NCI-H446 treated with DMSO at 0.1 percent for 48 hours (cell line): Measurements from ENCODE around the gene HRH2.

Source experiments
- DNase-seq: peaks from one replicate; lab custom pipeline; 2025; lab: John Stamatoyannopoulos, UW

The HRH2 gene

GRCh38 chr5:175677571-175677970 is 19.7 kb downstream of the HRH2 start:
- no peak for DNase-seq

- DNase-seq: no peak
These were observed 20.2 kb downstream of the HRH2 start for GRCh38 chr5:175678074-175678473.

GRCh38 chr5:175679411-175679810 is 21.5 kb downstream of the HRH2 start:
- no peak for DNase-seq

DNA sequence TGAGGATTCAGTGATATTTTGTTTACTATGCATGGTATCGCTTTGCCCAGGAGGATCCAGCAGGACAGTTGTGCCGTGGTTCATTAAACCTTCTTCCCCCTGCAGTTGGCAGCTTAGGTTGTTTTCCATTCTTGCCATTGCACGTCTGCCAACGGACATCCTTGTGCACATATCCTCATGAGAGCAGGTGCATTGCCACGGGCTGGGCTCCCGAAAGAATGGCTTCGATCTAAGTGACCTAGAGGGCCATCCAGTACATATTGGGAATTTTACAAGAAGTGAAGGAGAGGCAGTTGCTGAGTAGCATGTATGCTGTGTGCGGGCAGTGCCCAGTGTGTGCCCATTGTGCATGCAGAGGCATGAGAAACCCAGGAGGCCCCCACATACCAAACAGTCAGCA is 22.1 kb downstream of the HRH2 start:
- no peak for DNase-seq

DNA sequence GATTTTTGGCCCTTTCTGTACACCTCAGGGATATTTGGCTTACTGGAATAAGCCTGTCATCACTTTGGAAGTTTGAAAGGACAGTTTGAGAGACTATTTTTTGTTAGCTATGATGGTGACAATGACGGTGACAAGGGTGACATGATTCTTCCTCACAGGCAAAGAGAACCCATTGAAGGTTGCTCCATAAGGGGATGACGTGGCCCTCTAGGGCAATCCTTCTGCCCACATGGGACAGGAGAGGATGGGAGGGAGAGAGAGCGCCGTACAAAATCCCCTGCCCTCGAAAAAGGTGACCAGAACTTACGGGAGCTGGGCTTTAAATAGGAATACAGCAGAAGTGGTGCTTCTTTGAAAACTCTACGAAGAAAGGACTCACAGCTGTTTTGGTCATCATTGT is 22.6 kb downstream of the HRH2 start:
- no peak for DNase-seq

DNA sequence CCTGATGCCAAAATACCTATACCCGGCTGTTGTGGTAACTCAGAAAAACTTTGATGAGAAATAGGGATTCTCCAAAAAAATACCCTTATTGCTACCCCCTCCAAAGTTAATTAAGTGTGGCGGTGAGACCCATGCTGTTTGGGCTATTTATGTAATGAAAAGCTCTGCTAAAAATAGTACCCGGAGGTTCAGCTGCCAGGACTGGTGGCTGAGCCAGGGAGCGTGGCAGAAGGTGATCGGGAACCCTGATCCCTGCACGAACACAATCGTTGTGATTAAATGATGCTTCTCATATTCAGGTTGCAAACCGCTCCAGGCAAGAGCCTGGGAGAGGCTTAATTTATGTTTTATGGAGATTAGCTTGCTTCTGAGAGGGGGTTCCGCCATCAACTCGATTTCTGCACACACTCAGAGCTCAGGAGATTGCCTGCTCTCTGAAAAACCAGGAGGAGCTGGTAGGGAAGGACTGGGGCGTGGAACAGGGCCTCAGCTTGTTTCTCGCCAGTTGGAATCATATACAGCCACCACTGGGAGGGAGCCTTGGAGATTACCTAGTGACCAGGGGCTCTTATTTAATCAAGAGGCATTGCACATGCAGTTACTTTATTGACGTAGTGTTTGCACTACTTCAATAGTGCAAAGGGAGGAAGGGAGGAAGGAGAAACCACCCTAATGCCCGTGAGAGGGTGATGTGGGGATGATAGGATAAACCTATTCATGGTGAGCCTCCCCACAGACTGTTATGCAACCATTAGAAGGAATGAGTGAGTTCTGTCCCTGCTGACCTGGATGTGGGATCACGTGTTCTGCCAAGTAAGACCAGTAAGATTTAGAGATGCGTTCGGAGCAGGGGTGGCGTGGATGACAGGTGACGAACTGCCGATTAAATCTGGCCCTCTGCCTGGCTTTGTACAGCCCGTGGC is 23.4 kb downstream of the HRH2 start:
- no peak for DNase-seq

DNA sequence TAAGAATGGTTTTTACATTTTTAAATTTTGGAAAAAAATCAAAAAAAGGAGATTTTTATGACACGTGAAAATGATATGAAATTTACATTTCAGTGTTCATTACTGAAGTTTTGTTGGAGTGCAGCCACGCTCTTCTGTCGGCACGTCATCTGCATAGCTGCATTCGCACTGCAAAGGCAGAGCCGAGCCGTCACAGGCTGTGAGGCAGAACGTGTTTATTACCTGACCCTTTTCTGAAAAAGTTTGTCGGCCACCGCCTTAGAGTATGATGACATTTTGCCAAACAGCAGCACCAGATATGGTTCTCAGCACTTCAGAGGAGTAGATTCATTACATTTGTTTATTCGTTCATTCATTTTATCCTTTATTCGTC is 24.1 kb downstream of the HRH2 start:
- DNase-seq: no peak

DNA sequence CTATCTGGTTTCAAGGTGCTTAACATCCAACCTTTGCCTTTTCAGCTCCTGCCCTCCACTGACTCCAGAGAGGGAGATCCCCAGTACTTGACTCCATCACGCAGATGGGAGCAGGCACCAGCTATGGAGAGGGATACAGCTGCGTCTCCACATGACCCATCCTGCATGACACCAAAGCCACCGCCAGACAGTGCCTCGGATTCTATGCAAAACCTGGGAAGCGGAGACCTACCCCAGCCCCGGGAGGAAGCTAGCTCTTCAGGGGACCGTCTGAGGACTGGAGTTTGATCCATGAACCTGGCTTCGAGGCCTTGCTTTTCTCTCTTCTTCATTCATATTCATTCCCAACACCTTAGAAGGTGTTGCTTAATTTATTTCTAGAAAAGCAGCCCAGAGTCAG is 24.8 kb downstream of the HRH2 start:
- DNase-seq: no peak

GRCh38 chr5:175683231-175683630 is 25.4 kb downstream of the HRH2 start:
- no peak for DNase-seq

DNA sequence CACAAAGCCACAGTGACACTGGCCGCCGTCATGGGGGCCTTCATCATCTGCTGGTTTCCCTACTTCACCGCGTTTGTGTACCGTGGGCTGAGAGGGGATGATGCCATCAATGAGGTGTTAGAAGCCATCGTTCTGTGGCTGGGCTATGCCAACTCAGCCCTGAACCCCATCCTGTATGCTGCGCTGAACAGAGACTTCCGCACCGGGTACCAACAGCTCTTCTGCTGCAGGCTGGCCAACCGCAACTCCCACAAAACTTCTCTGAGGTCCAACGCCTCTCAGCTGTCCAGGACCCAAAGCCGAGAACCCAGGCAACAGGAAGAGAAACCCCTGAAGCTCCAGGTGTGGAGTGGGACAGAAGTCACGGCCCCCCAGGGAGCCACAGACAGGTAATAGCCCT is 26.1 kb downstream of the HRH2 start:
- DNase-seq: no peak

DNA sequence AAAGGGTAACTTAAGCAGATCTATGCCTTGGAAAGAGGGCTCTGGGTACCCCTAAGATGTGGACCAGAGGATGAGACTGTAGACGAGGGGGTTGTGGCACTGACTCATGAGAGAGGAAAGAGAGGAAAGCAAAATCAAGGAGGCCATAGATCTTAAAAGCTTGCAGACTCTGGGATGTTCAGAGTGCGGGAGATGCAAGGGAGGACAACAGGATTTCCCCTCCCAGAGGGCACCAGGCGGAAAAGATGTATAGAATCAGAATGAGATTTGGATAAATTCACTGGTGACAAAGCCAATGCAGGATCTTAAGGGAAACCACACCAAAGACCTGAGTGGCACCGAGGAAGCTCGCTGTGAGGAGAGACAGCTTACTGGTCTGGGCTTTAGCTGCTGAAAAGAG is 27.1 kb downstream of the HRH2 start:
- no peak for DNase-seq

DNA sequence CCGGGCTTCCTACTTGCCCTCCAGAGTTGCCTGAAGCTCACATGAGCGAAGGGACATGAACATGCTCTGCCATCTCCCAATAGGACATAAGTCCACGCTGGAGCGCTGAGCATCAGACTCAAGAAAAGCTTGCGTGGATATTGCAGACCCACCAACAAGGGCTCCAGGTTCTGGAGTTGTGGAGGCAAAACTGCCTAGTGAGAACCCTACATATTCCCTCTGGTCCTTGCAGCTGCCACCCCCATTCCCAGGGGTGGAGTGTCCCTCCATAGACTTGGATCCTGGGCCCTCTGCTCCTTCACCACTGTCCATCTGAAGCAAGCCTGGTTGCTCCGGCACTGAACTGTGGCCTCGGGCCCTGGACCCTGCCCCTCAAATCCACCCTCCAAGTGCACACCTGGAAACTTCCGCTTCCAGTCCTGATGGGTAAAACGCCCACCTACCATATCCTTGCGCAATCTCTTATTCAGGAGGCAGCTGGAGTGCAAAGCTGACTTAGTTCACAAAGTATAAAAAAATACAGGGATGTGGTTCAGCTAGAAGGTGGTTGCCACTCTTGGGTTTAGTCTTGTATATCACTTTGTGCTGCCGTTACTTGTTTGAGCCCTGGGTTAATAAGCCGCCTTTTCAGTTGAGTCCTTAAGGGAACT is 28.0 kb downstream of the HRH2 start:
- no peak for DNase-seq

GRCh38 chr5:175686396-175686795 is 28.5 kb downstream of the HRH2 start:
- no peak for DNase-seq

GRCh38 chr5:175686826-175687225 is 29.0 kb downstream of the HRH2 start:
- DNase-seq: no peak

DNA sequence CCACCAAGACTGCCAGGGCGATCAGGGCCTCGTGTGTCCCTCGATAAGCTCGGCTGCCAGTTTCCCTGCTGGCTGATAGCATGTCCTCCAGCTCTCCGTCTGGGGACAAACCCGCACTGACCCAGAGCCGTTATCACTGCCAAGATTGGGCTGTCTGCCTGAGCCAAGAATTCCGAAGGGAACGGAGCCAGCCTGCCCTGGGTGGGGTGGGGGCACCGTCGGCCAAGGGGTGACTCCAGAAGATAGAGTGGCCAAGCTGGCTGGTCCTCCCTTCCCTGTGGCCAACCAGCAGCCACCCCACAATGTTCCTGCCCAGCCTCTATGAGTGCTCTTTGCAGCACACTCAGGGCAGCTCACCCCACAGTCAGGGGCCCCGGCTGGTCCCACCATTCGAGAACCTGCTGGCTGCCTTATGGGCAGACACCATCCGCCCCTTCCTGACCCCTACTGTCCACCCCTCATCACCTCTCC is 29.4 kb downstream of the HRH2 start:
- DNase-seq: no peak

DNA sequence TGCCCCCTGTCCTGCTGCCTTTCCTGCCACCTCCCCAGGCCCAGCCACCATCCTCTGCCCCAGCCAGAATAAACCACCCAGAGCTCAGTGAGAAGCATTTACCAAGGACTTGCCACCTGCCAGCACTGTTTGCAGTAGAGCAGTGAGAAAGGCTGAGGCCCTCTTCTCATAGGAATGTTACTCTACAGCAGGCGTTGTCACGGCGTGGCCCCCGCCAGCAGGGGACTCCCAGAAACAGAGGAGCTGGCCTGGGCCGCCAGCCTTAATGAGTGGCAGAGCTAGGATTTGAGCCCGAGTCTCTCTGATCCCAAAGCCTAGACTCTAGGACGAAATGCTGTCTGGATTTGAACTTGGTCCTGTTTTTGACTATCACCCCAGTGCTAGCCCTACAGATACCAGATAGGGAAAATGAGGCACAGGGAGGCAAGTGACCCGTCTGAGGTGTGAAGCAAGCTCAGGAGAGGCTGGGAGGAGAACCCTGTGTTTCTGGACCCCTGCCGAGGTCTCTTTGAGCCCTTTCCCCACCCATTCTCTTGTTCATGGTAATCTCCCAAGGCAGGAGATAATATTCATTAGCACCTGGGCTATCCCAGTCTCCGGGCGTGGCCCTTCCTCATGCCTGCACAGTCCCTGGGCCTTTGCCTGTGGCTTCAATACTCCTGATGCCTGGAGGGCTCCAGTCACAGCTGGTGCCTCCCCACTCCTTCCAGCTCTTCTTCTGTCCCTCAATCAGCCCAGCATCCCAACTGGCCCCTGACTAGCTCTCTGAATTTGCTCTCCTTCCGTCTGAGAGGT is 30.7 kb downstream of the HRH2 start:
- no peak for DNase-seq

GRCh38 chr5:175689147-175689991 is 31.5 kb downstream of the HRH2 start:
- DNase-seq: no peak

- no peak for DNase-seq
These were observed 32.2 kb downstream of the HRH2 start for GRCh38 chr5:175690025-175690424.

DNA sequence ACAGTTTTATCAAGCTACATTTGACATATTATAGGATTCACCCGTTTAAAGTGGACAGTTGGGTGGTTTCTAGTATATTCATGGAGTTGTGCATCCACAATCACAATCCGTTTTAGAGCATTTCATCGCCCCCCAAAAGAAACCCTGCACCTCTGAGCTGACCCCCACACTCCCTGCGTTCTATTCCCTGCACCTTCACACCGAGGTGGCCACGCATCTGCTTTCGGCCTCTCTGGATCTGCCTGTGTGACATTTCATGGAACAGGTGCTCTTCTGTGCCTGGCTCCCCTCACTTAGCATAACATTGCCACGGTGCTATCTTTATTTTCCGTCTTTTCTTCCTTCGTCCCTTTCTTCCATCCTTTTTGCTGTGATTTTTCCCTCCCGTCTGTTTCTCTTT is 32.7 kb downstream of the HRH2 start:
- no peak for DNase-seq

DNA sequence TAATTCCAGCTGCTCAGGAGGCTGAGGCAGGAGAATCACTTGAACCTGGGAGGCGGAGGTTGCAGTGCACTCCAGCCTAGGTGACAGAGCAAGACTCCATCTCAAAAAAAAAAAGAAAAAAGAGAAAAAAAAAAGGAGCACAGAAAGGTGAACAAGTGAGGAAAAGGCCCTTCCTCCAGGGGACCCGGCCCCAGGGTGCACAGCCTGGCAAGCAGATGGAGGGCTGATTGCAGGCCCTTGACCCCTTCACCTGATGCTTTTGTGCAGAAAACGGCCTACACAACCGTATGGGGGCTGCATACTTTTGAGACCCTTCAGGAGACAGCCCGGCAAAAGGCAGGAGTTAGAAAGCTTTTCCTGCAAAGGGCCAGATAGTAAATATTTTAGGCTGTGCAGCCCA is 33.9 kb downstream of the HRH2 start:
- DNase-seq: no peak

GRCh38 chr5:175692235-175692995 is 34.5 kb downstream of the HRH2 start:
- DNase-seq: no peak
